WTC11 (cell line): ENCODE data around the gene RUBCN. TPM values are rescaled to one million over a fixed set of nuclear protein-coding genes. Genes with fewer than 3 reads are reported as not detected.
"Not testable (repeated sequence)": the region's sequence is repeated elsewhere in the genome, so short reads cannot be mapped to it uniquely, and the experiment has no call there.

Experiments
- ATAC-seq: fragments of 200-7000 bp; cut with Tn5 transposase; 2 replicates; pipeline ENCODE4 v1.10.0; 2021; ENCODE audit warnings: mild to moderate bottlenecking, moderate library complexity
- CTCF ChIA-PET: fragments of 300-600 bp; sonication (Branson Sonifier 250); formaldehyde crosslinking; loops from one replicate; lab custom pipeline; 2021; ENCODE audit warnings: antibody characterized with exemption; lab: Charles Lee
- POLR2A ChIA-PET: fragments of 350-600 bp; sonication (Branson Sonifier 250); formaldehyde crosslinking; loops from one replicate; lab custom pipeline; 2021; ENCODE audit warnings: antibody characterized with exemption; lab: Charles Lee
- DNase-seq: peaks from one replicate; pipeline ENCODE4 v3.0.0; 2021; ENCODE audit warnings: low spot score
- H3K27ac Mint-ChIP-seq: 2 replicates; pipeline ENCODE4 v1.8.0; 2021; ENCODE audit warnings: mixed read lengths
- H3K27me3 Mint-ChIP-seq: 2 replicates; pipeline ENCODE4 v1.8.0; 2021; ENCODE audit warnings: low read depth, mild to moderate bottlenecking, moderate library complexity, mixed read lengths
- H3K36me3 Mint-ChIP-seq: 2 replicates; pipeline ENCODE4 v1.8.0; 2021; ENCODE audit warnings: mixed read lengths
- H3K4me1 Mint-ChIP-seq: 2 replicates; pipeline ENCODE4 v1.8.0; 2022; ENCODE audit warnings: mixed read lengths
- H3K4me3 Mint-ChIP-seq: 2 replicates; pipeline ENCODE4 v1.8.0; 2021; ENCODE audit warnings: mild to moderate bottlenecking, moderate library complexity, mixed read lengths
- H3K9me3 Mint-ChIP-seq: 2 replicates; pipeline ENCODE4 v1.8.0; 2021; ENCODE audit warnings: mixed read lengths
- total RNA-seq: library from RNA; stranded (reverse); gene quantifications from 3 replicates; pipeline ENCODE4 v1.2.3, GENCODE V29; 2021

RUBCN gene
- total RNA-seq, 1 experiment from 2014 or later = 22.9 TPM

DNA sequence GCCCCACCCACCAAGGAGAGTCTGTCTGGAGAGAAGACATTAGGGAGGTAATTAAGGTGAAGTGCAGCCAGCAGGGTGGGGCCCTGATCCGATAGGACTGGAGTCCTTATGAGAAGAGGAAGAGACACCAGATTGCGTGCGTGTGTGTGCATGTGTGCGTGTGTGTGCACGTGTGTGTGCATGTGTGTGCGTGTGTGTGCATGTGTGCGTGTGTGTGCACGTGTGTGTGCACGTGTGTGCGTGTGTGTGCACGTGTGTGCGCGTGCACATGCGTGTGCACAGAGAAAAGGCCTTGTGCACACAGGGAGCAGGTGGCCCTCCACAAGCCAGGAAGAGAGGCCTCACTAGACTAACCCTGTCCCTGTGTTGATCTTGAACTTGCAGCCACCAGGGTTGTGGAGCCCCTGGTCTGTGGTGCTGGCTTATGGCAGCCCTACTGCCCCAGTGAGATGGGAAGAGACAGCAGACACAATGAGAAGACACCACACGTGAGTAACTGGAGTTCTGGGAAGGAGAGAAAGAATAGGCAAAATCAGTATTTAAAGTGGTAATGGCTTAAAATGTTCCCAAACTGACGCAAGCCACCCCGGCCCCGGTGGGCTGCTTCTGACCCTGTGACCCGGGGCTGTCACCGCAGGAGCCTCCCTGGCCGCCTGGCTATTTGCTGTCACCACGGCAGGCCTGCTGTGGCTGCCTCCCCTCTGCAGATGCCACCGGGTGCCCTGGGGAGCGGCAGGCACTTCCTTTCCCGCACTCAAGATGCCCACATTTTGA lies 73.2 kb downstream of the RUBCN start:
- H3K27me3 Mint-ChIP-seq, H3K4me3 Mint-ChIP-seq, POLR2A ChIA-PET, DNase-seq, H3K27ac Mint-ChIP-seq, H3K36me3 Mint-ChIP-seq, ATAC-seq, H3K4me1 Mint-ChIP-seq, H3K9me3 Mint-ChIP-seq, CTCF ChIA-PET: not testable (repeated sequence)

DNA sequence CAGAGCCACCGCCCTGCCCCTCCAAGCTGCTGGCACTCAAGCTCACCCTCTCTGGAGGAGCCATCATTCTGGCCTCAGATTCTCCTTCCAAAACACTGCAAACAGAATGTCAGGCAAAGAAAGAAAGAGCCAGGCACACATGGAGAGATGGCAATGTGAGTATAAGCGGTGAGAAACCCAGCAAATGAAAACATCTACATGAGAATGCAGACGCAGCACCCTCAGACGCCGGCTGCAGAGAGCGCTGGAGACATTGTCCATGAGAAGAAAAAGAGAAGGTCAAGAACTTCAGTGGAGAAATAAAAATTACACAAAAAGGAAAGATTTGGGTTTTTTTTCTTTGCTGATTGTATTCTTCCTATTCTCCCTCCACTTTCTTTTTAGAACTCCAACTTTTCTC lies 74.4 kb downstream of the RUBCN start:
- H3K27ac Mint-ChIP-seq, H3K4me3 Mint-ChIP-seq, POLR2A ChIA-PET, H3K27me3 Mint-ChIP-seq, H3K36me3 Mint-ChIP-seq, DNase-seq, ATAC-seq, CTCF ChIA-PET, H3K9me3 Mint-ChIP-seq, H3K4me1 Mint-ChIP-seq: not testable (repeated sequence)

DNA sequence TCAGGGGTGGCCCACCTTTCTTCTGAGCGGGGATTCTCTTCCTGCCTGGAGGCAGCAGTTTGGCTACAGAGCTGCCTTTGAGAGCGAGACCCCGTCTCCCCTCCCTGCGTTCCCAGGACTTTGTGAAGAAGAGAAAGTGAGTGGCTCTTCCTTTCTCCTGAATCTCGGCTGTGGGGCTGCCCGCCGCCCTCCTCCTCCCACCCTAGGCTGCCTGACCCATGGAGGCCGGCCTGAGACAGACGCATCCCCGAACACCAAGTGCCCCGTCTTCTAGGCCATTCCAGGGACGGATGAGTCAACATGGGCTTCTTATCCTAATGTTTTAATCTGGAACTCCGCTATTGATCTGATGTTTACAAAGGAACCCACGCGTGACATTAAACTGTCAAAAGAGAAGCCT lies 74.8 kb downstream of the RUBCN start:
- H3K36me3 Mint-ChIP-seq, H3K9me3 Mint-ChIP-seq, H3K27me3 Mint-ChIP-seq, H3K27ac Mint-ChIP-seq, CTCF ChIA-PET, H3K4me1 Mint-ChIP-seq, POLR2A ChIA-PET, ATAC-seq, DNase-seq, H3K4me3 Mint-ChIP-seq: not testable (repeated sequence)

DNA sequence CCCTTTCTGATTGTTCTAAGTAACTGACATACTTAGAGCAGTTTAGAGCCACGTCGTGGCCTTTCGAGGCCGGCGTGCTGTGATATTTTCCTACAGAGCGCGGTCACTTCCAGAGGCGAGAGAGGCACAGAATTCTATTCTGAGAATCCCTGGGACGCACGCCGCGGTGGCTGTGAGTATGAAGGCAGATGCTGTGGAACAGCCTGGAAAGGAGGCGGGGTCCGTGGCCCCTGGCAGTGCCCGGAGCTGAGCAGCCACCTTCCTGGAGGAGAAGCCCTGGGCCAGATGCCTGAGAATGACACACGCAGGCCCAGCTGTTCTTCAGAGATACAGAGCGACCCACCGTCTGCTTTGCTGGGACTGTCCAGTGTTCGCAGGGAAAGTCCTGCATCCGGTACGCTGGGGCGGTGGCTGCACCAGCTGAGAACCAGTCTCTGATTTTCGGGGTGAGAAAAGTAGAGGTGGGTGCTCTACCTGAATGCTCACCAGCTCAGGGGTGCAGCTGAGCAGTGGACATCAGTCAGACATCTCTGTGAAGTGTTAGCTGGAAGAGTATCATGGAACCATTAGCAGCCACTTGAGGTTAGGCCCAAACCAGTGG lies 75.4 kb downstream of the RUBCN start:
- H3K27ac Mint-ChIP-seq, H3K27me3 Mint-ChIP-seq, CTCF ChIA-PET, POLR2A ChIA-PET, ATAC-seq, H3K4me3 Mint-ChIP-seq, H3K9me3 Mint-ChIP-seq, H3K4me1 Mint-ChIP-seq, DNase-seq, H3K36me3 Mint-ChIP-seq: not testable (repeated sequence)

DNA sequence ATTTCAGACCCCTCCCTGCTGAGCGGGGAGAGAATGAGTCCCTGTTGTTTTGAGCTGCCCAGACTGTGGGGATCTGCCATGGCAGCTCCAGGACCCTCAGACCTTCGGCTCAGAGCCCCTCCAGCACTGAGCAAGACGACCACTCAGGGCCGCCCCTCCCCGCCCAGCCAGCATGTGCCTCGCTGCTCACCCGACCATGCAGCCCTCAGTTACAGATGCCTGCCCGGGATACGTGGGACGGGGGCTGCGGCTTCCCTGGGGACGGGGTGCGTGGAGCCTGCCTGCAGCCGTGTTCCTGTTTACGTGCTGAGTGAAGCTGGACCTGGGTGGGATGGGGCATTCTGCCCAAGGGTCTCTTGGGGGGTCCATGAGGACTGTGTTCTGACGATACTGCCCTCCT lies 77.0 kb downstream of the RUBCN start:
- H3K4me1 Mint-ChIP-seq, H3K4me3 Mint-ChIP-seq, H3K36me3 Mint-ChIP-seq, ATAC-seq, POLR2A ChIA-PET, CTCF ChIA-PET, DNase-seq, H3K27ac Mint-ChIP-seq, H3K27me3 Mint-ChIP-seq, H3K9me3 Mint-ChIP-seq: not testable (repeated sequence)

DNA sequence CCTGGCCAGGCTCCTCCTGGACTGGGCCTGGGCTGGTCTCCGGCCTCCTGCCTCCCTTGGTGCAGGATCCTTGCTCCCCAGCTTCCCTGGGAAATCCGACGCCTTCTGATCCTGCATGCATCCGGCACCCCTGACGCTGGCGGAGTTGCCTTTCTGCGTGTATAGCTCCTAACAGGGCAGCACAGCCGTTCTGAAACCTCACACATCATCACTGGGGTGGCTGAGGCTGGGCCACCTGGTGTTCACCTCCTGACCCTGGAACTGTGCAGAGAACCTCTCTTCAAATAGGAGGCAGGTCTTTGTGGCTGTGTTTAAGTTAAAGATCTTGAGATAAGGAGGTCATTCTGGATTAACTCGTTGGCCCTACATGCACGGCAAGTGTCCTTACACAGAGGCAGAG lies 77.6 kb downstream of the RUBCN start:
- H3K9me3 Mint-ChIP-seq, H3K36me3 Mint-ChIP-seq, H3K27me3 Mint-ChIP-seq, H3K4me3 Mint-ChIP-seq, DNase-seq, H3K27ac Mint-ChIP-seq, POLR2A ChIA-PET, ATAC-seq, H3K4me1 Mint-ChIP-seq, CTCF ChIA-PET: not testable (repeated sequence)

DNA sequence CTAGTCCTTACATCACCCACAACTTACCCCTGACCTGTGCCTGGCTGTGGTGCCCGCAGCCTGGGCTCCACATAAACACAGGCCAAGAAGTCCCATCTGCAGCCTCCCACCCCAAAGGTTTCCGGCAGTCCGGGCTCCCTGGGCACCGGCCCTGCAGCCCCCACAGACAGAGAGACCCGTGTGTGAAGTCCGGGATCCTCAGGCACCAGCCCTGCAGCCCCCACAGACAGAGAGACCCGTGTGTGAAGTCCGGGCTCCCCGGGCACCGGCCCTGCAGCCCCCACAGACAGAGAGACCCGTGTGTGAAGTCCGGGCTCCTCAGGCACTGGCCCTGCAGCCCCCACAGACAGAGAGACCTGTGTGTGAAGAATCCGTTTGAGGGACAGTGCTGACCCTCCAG lies 78.0 kb downstream of the RUBCN start:
- H3K27me3 Mint-ChIP-seq, CTCF ChIA-PET, DNase-seq: not testable (repeated sequence)

DNA sequence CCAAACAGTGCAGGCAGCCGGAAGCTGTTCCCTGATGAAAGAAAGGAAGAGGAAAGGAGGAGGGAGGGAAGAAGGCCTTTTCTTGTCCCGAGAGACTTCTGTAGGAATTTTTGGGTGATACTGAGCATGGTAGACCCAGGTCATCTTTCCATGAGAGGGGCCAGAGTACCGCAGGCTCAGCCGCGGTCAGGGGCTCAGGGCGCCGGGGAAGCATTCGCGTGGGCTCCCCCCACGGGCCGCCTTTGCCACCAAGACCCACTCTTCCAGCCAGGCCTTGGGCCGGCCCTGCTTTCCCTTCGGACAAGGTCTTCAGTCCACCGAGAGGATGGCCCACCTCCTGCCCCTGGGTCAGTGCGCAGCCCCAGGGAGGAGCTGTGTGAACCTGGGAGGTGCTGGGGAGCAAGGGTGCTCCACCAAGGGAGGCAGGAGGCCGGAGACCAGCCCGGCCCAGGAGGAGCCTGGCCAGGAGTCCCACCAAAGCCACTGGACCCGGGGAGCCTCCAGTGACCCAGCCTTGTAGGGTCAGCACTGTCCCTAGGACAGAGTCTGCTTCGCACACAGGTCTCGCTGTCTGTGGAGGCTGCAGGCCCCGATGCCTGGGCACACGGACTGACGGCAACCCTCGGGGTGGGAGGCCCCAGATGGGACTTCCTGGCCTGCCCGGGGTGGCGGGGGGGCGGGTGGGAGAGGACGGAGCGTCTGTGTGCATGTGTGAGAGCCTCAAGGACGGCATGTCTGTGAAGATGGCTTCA lies 79.0 kb downstream of the RUBCN start:
- CTCF ChIA-PET, H3K27me3 Mint-ChIP-seq, ATAC-seq, H3K4me3 Mint-ChIP-seq, H3K9me3 Mint-ChIP-seq, DNase-seq, H3K27ac Mint-ChIP-seq, H3K4me1 Mint-ChIP-seq, H3K36me3 Mint-ChIP-seq, POLR2A ChIA-PET: not testable (repeated sequence)

More for the DNA sequence above, 78.0 kb downstream of the RUBCN start:
- H3K4me3 Mint-ChIP-seq, H3K4me1 Mint-ChIP-seq, ATAC-seq, H3K9me3 Mint-ChIP-seq, H3K27ac Mint-ChIP-seq, H3K36me3 Mint-ChIP-seq, POLR2A ChIA-PET: not testable (repeated sequence)

DNA sequence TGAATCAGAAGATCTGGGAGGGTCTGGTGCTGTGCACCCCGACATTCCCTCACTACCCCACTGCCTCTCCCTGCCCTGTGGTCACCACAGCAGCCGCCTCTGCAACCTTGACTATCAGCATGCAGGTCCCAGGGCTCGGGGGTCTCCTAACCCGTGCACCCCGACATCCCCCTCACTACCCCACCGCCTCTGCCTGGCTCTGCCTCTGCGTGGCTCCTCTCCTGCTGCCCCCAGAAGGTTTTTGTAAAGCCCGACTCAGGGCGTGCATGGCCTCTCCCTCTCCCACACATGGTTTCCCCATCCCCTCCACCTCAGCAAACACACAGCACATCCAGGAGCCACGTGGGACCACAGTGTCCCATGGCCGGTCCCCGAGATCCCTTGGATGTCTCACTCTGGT lies 79.7 kb downstream of the RUBCN start:
- not testable (repeated sequence) for DNase-seq

DNA sequence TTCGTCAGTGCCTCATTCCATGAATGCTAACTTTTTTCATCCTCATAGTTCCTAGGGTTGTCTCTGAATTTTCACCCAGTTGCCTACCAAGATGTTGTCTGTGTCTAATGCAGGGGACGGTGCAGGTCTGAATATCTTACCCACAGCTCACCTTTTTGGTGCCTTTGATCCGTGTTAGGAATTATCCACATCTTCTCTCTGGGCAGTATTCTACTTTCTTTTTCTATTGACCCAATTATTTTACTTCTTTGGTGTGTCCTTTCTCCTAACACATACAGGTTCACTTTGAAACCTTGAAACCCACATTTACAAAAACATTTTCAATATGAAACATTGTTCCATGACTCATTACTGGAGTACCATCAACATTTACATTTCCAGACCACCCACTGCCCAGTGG lies 80.6 kb downstream of the RUBCN start:
- H3K4me1 Mint-ChIP-seq, DNase-seq, POLR2A ChIA-PET, H3K9me3 Mint-ChIP-seq, H3K27ac Mint-ChIP-seq, CTCF ChIA-PET, H3K27me3 Mint-ChIP-seq, ATAC-seq, H3K36me3 Mint-ChIP-seq: not testable (repeated sequence)
- H3K4me3 Mint-ChIP-seq = peak overlapping the region; percentile 20; the same call in 1 of the 2 replicates

More for the DNA sequence above, 79.7 kb downstream of the RUBCN start:
- H3K4me1 Mint-ChIP-seq, H3K27ac Mint-ChIP-seq, POLR2A ChIA-PET, H3K36me3 Mint-ChIP-seq, H3K4me3 Mint-ChIP-seq, CTCF ChIA-PET, H3K27me3 Mint-ChIP-seq, H3K9me3 Mint-ChIP-seq, ATAC-seq: not testable (repeated sequence)

DNA sequence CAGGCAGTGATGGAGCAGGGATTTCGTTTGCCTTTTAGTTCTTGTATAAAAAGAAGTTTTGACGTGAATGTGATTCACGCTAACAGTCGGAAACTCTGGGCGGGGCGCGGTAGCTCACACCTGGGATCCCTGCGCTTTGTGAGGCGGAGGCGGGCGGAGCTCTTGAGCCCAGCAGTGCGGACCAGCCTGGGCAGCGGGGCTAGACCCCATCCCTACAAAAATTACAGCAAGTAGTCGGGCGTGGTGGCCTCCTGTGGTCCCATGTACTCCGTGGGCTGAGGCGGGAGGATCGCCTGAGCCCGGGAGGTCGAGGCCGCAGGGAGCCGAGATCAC lies 81.7 kb downstream of the RUBCN start:
- H3K27me3 Mint-ChIP-seq, POLR2A ChIA-PET, H3K4me3 Mint-ChIP-seq, CTCF ChIA-PET, H3K4me1 Mint-ChIP-seq, H3K27ac Mint-ChIP-seq, H3K9me3 Mint-ChIP-seq, H3K36me3 Mint-ChIP-seq, DNase-seq: not testable (repeated sequence)
- peak; percentile 62 for ATAC-seq
